ENCODE results near the gene SPEM3. TPM values are rescaled to one million over a fixed set of nuclear protein-coding genes. Genes with fewer than 3 reads are reported as not detected.

Gene SPEM3
- total RNA-seq, 1 donor from 2014 or later, result not detected

GRCh38 chr17:7380855-7381683 is 47.6 kb upstream of the SPEM3 start, which contains the start of gene TNK1:
TSS of gene TNK1 (plus strand) at chr17:7381089. CDS start at chr17:7382927, 1,838 bp downstream.
- peak; percentile 72 for DNase-seq (ENCODE audit: low spot score)
- Histone ChIP-seq H4K20me1 (ENCODE audit: low read depth) (peaks cover 5% of the 10 kb centered on the region), H3K79me2 (ENCODE audit: low read depth) (no peaks in the 10 kb centered on the region), H3K4me2 (peak within 1 kb of the TSS; percentile 92), H3K27ac (no peak within 1 kb of the TSS), H3K36me3 (no peaks in the 10 kb centered on the region), H3F3A (ENCODE audit: low read depth) (peaks cover 18% of the 10 kb centered on the region), H3K9ac (peak within 1 kb of the TSS; percentile 23), H3K4me3 (peak within 1 kb of the TSS; percentile 61), H3K27me3 (peaks cover 57% of the 10 kb centered on the region), H3K9me3 (ENCODE audit: low read depth) (peaks cover 5% of the 10 kb centered on the region), H3K4me1 (peaks cover 8% of the 10 kb centered on the region), H2AFZ (replicated peaks) (peak within 1 kb of the TSS; percentile 88)
- Mint-ChIP-seq H3K36me3 (peaks cover 3% of the 10 kb centered on the region), H3K4me3 (peak within 1 kb of the TSS; percentile 71), H3K4me1 (peaks cover 11% of the 10 kb centered on the region), H3K27ac (no peak within 1 kb of the TSS), H3K9me3 (peaks cover 14% of the 10 kb centered on the region), H3K27me3 (ENCODE audit: insufficient read depth, low read depth) (peaks cover 51% of the 10 kb centered on the region)
- TF ChIP-seq EZH2 (IDR thresholded peaks at IDR 0.05), result peak; percentile 49
- TF ChIP-seq CTCF (IDR thresholded peaks at IDR 0.05), result no peak
- no peak for TF ChIP-seq EZH2phosphoT487 (IDR thresholded peaks at IDR 0.05)

GRCh38 chr17:7382901-7383300 is 45.8 kb upstream of the SPEM3 start:
- peak overlapping the region; percentile 36 for H3K4me3 Mint-ChIP-seq
- peaks cover 3% of the 10 kb centered on the region for H3K36me3 Mint-ChIP-seq
- TF ChIP-seq EZH2phosphoT487 (IDR thresholded peaks at IDR 0.05) (no peak), CTCF (IDR thresholded peaks at IDR 0.05) (no peak), EZH2 (IDR thresholded peaks at IDR 0.05) (no peak)
- no peak overlapping the region for H3K4me3 ChIP-seq
- peaks cover 11% of the 10 kb centered on the region for H3K4me1 Mint-ChIP-seq
- H3K27ac ChIP-seq, result no peak overlapping the region
- no peak overlapping the region for H3K4me2 ChIP-seq
- H3K27me3 Mint-ChIP-seq (ENCODE audit: insufficient read depth, low read depth), result peaks cover 45% of the 10 kb centered on the region
- H3K36me3 ChIP-seq, result no peaks in the 10 kb centered on the region
- H3K27ac Mint-ChIP-seq, result no peak overlapping the region
- peaks cover 8% of the 10 kb centered on the region for H3K4me1 ChIP-seq
- DNase-seq (ENCODE audit: low spot score), result no peak
- peaks cover 18% of the 10 kb centered on the region for H3F3A ChIP-seq (ENCODE audit: low read depth)
- H3K9me3 ChIP-seq (ENCODE audit: low read depth), result peaks cover 5% of the 10 kb centered on the region
- no peak overlapping the region for H3K9ac ChIP-seq
- peaks cover 5% of the 10 kb centered on the region for H4K20me1 ChIP-seq (ENCODE audit: low read depth)
- no peak overlapping the region for H2AFZ ChIP-seq (replicated peaks)
- peaks cover 57% of the 10 kb centered on the region for H3K27me3 ChIP-seq
- H3K9me3 Mint-ChIP-seq, result peaks cover 14% of the 10 kb centered on the region
- no peaks in the 10 kb centered on the region for H3K79me2 ChIP-seq (ENCODE audit: low read depth)

GRCh38 chr17:7383371-7383741 is 45.3 kb upstream of the SPEM3 start:
- Histone ChIP-seq H4K20me1 (ENCODE audit: low read depth) (peaks cover 5% of the 10 kb centered on the region), H3K79me2 (ENCODE audit: low read depth) (no peaks in the 10 kb centered on the region), H3K27ac (no peak overlapping the region), H3K4me1 (peaks cover 8% of the 10 kb centered on the region), H3K4me3 (no peak overlapping the region), H3K27me3 (peaks cover 57% of the 10 kb centered on the region), H2AFZ (replicated peaks) (no peak overlapping the region), H3F3A (ENCODE audit: low read depth) (peaks cover 18% of the 10 kb centered on the region), H3K36me3 (no peaks in the 10 kb centered on the region), H3K9me3 (ENCODE audit: low read depth) (peaks cover 5% of the 10 kb centered on the region), H3K9ac (no peak overlapping the region), H3K4me2 (peak overlapping the region; percentile 85)
- H3K27ac Mint-ChIP-seq, result no peak overlapping the region
- no peak for DNase-seq (ENCODE audit: low spot score)
- peaks cover 14% of the 10 kb centered on the region for H3K9me3 Mint-ChIP-seq
- peaks cover 3% of the 10 kb centered on the region for H3K36me3 Mint-ChIP-seq
- H3K27me3 Mint-ChIP-seq (ENCODE audit: insufficient read depth, low read depth), result peaks cover 43% of the 10 kb centered on the region
- TF ChIP-seq CTCF (IDR thresholded peaks at IDR 0.05) (no peak), EZH2phosphoT487 (IDR thresholded peaks at IDR 0.05) (no peak), EZH2 (IDR thresholded peaks at IDR 0.05) (no peak)
- H3K4me1 Mint-ChIP-seq, result peaks cover 11% of the 10 kb centered on the region
- H3K4me3 Mint-ChIP-seq, result no peak overlapping the region
